CD4-positive, alpha-beta T cell (primary cell): Measurements from ENCODE around the gene ZFTA. TPM values are rescaled to one million over a fixed set of nuclear protein-coding genes. Genes with fewer than 3 reads are reported as not detected.

Experiments used
- ATAC-seq: fragments of 200-7000 bp; cut with Tn5 transposase; one replicate; pipeline ENCODE4 v1.10.0; 2022; ENCODE audit warnings: mild to moderate bottlenecking; ENCODE audit not compliant: poor library complexity
- CTCF ChIA-PET: fragments of 350-600 bp; sonication (Branson Sonifier 250); formaldehyde crosslinking; loops from one replicate; lab custom pipeline; 2021; ENCODE audit warnings: antibody characterized with exemption, inconsistent platforms; lab: Charles Lee
- POLR2A ChIA-PET: fragments of 350-600 bp; sonication (Branson Sonifier 250); formaldehyde crosslinking; loops from one replicate; lab custom pipeline; 2021; ENCODE audit warnings: antibody characterized with exemption, inconsistent platforms; lab: Charles Lee
- DNase-seq, 14 experiments: peaks; one replicate each; pipeline ENCODE4 v3.0.0-alpha.2; 2013 to 2020; ENCODE audit warnings: mixed read lengths in 2 of 14
- H3K27ac ChIP-seq, 2 donors: one replicate each; pipeline versions ENCODE4 v1.5.1 to v1.7.0; 2013; ENCODE audit warnings: low read length in 2 of 2, low read depth in 1 of 2, mild to moderate bottlenecking in 1 of 2
- H3K27me3 ChIP-seq, 2 experiments: 1 replicate in 1 of 2; 2 replicates in 1 of 2; pipeline versions ENCODE4 v1.6.1 to v1.7.0; 2013; ENCODE audit warnings: low read length in 2 of 2, control low read depth in 1 of 2, mild to moderate bottlenecking in 1 of 2, moderate library complexity in 1 of 2; ENCODE audit not compliant: insufficient read depth in 2 of 2, control insufficient read depth in 1 of 2
- H3K36me3 ChIP-seq: one replicate; pipeline ENCODE4 v1.6.1; 2013; ENCODE audit warnings: low read length, control low read depth; ENCODE audit not compliant: insufficient read depth
- H3K4me1 ChIP-seq: one replicate; pipeline ENCODE4 v1.6.1; 2013; ENCODE audit warnings: low read length, control low read depth; ENCODE audit not compliant: insufficient read depth
- H3K4me3 ChIP-seq: one replicate; pipeline ENCODE4 v1.5.1; 2013; ENCODE audit warnings: mild to moderate bottlenecking, low read length, moderate library complexity
- H3K9me3 ChIP-seq, 2 experiments: 1 replicate in 1 of 2; 2 replicates in 1 of 2; pipeline versions ENCODE4 v1.6.1 to v1.7.0; 2013; ENCODE audit warnings: low read length in 2 of 2, mild to moderate bottlenecking in 2 of 2, control low read depth in 1 of 2, moderate library complexity in 1 of 2; ENCODE audit not compliant: control insufficient read depth in 1 of 2, insufficient read depth in 1 of 2
- H3K27ac Mint-ChIP-seq: one replicate; pipeline ENCODE4 v1.8.0; 2020; ENCODE audit warnings: mixed read lengths
- H3K27me3 Mint-ChIP-seq: one replicate; pipeline ENCODE4 v1.8.0; 2021; ENCODE audit warnings: mixed read lengths
- H3K36me3 Mint-ChIP-seq: one replicate; pipeline ENCODE4 v1.8.0; 2021; ENCODE audit warnings: low read depth, mixed read lengths
- H3K4me1 Mint-ChIP-seq: one replicate; pipeline ENCODE4 v1.8.0; 2021; ENCODE audit warnings: low read depth, mixed read lengths
- H3K4me3 Mint-ChIP-seq: one replicate; pipeline ENCODE4 v1.8.0; 2020; ENCODE audit warnings: mild to moderate bottlenecking, mixed read lengths
- H3K9me3 Mint-ChIP-seq: one replicate; pipeline ENCODE4 v1.8.0; 2020; ENCODE audit warnings: mixed read lengths
- intact Hi-C, 2 experiments: fragments of 100-400 bp; cut with DNase I in 1 of 2; cut with micrococcal nuclease in 1 of 2; formaldehyde crosslinking; loops; one replicate each; pipeline versions ENCODE4 v1.15.1 to v1.9.0; 2023 to 2025; cut with DNase I, micrococcal nuclease
- total RNA-seq, 174 experiments: library from RNA in 2 of 174; stranded (reverse) in 2 of 174; gene quantifications; one replicate each; pipeline ENCODE4 v1.2.3 and lab custom pipeline; 2021 to 2026
- TF ChIP-seq, protein P1 (sequence below): fragments of 200-600 bp; IDR thresholded peaks from one replicate; pipeline ENCODE4 v1.8.0; 2022; ENCODE audit warnings: antibody characterized with exemption, mild to moderate bottlenecking

Gene ZFTA
- total RNA-seq, 2 experiments from 2014 or later = 0.95 to 1.0 TPM

DNA sequence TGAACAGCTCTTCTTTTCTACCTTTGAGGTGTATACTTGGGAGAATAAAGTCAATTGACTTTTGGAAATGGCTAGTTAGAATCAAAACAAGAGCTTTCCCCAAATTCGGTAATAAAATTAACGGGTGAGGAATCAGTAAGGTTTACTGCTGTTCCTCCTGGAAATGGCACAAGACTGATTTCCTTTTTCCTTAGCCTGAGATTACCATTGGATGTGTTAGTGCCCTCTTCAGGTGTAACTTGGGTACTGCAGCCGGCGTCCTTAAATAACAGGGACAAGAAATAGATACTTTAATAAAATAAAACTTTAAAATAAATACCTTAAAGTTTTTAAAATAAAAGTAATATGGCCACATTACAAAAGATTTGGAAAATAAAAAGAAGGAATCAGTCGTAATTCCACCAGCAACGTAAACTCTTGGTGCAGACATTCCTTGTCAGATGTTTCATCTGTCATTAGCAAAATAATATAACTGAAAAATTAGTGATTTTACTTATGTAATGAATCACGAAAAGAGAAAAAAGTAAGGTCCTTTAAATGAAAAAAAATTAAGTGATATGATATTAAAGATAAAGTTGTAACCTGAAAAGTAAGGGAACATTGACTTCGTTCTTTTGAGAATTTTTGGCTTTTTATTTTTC lies 29.7 kb downstream of the ZFTA start:
- no peak overlapping the region for H3K4me3 Mint-ChIP-seq
- ChIA-PET POLR2A (interaction anchor here (0.6 to 1.9 kb wide), 3 partner anchors 56 to 198 kb away, joined by 3 to 6 read pairs (median 5); partner anchors contain the start of gene ATL3), CTCF (interaction anchor here (0.7 to 2.4 kb wide), 9 partner anchors 11 to 103 kb away, joined by 3 to 11 read pairs (median 4); partner anchors contain the start of genes ATL3 and RTN3)
- DNase-seq = peak; percentile 39 to 79 (median 54)
- intact Hi-C loops = loop anchor here (1.0 to 5.0 kb wide), 6 partner anchors 57 to 702 kb away; partner anchors contain the start of genes ATL3 (in 1 of the 2) and RTN3 (in 1 of the 2)
- H3K4me1 Mint-ChIP-seq = peaks cover 11% of the 10 kb centered on the region
- H3K4me3 ChIP-seq = no peak overlapping the region
- H3K27me3 ChIP-seq = no peaks in the 10 kb centered on the region
- no peak overlapping the region for H3K27ac Mint-ChIP-seq
- no peaks in the 10 kb centered on the region for H3K36me3 ChIP-seq
- H3K27ac ChIP-seq = no peak overlapping the region
- H3K36me3 Mint-ChIP-seq = no peaks in the 10 kb centered on the region
- TF ChIP-seq, protein P1, sequence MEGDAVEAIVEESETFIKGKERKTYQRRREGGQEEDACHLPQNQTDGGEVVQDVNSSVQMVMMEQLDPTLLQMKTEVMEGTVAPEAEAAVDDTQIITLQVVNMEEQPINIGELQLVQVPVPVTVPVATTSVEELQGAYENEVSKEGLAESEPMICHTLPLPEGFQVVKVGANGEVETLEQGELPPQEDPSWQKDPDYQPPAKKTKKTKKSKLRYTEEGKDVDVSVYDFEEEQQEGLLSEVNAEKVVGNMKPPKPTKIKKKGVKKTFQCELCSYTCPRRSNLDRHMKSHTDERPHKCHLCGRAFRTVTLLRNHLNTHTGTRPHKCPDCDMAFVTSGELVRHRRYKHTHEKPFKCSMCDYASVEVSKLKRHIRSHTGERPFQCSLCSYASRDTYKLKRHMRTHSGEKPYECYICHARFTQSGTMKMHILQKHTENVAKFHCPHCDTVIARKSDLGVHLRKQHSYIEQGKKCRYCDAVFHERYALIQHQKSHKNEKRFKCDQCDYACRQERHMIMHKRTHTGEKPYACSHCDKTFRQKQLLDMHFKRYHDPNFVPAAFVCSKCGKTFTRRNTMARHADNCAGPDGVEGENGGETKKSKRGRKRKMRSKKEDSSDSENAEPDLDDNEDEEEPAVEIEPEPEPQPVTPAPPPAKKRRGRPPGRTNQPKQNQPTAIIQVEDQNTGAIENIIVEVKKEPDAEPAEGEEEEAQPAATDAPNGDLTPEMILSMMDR = peak; percentile 99
- no peak for ATAC-seq
- H3K4me1 ChIP-seq = no peaks in the 10 kb centered on the region
- H3K9me3 Mint-ChIP-seq = no peaks in the 10 kb centered on the region
- H3K27me3 Mint-ChIP-seq = no peaks in the 10 kb centered on the region
- H3K9me3 ChIP-seq = no peaks in the 10 kb centered on the region

DNA sequence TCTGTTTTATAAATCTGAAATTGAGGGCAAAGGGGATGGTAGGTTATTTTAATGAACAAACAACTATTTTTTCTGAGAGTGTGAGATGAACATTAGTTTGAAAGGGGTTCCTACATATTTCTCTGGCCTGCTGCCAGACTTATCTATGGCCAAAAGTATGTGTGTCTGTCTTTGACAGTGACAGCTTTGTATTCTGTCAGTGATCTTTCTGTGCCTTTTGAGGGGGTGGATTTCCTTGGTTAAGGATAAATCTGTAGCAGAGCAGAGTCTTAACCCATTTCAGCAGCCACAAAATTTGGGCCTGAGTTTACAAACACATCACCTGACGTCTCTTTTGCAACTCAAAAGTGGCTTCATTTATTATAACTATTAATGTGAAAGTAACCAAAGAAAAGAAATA lies 30.9 kb downstream of the ZFTA start:
- no peaks in the 10 kb centered on the region for H3K36me3 ChIP-seq
- Mint-ChIP-seq H3K4me1 (peaks cover 11% of the 10 kb centered on the region), H3K27me3 (no peaks in the 10 kb centered on the region), H3K4me3 (no peak overlapping the region), H3K9me3 (no peaks in the 10 kb centered on the region), H3K27ac (no peak overlapping the region), H3K36me3 (no peaks in the 10 kb centered on the region)
- intact Hi-C loops = loop anchor here (1.0 to 5.0 kb wide), 5 partner anchors 55 to 700 kb away; partner anchors contain the start of gene RTN3 (in 1 of the 2)
- H3K4me1 ChIP-seq = no peaks in the 10 kb centered on the region
- POLR2A ChIA-PET = interaction anchor here (1.0 to 1.9 kb wide), 2 partner anchors 55 to 66 kb away, joined by 5 to 6 read pairs; partner anchors contain the start of gene ATL3
- TF ChIP-seq, protein P1 = no peak
- H3K4me3 ChIP-seq = no peak overlapping the region
- no peak overlapping the region for H3K27ac ChIP-seq
- no peaks in the 10 kb centered on the region for H3K9me3 ChIP-seq
- ATAC-seq = no peak
- H3K27me3 ChIP-seq = no peaks in the 10 kb centered on the region
- no peak for DNase-seq
- CTCF ChIA-PET = interaction anchor here (0.7 to 2.4 kb wide), 3 partner anchors 52 to 102 kb away, joined by 4 to 11 read pairs (median 4); partner anchors contain the start of gene ATL3

DNA sequence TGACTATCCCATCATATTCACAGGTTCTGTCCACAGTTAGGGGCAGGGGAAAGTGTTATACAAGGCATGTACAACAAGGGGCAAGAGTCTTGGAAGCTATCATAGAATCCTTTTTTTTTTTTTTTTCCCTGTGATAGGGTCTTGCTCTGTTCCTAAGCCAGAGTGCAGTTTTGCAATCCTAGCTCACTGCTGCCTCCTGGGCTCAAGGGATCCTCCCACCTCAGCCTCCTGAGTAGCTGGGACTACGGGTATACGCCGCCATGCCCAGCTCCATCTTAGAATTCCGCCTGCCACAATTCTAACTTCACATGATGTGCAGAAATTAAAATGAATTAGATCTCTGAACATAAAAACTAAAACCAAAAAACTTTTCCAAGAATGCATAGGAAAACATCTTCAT lies 31.7 kb downstream of the ZFTA start:
- H3K27me3 Mint-ChIP-seq = no peaks in the 10 kb centered on the region
- H3K27ac ChIP-seq = no peak overlapping the region
- H3K4me1 Mint-ChIP-seq = peaks cover 11% of the 10 kb centered on the region
- TF ChIP-seq, protein P1 = no peak
- H3K4me1 ChIP-seq = no peaks in the 10 kb centered on the region
- no peaks in the 10 kb centered on the region for H3K36me3 ChIP-seq
- H3K9me3 Mint-ChIP-seq = no peaks in the 10 kb centered on the region
- H3K9me3 ChIP-seq = no peaks in the 10 kb centered on the region
- H3K4me3 ChIP-seq = no peak overlapping the region
- intact Hi-C loops = loop anchor here (1.0 to 5.0 kb wide), 3 partner anchors 55 to 700 kb away; partner anchors contain the start of gene RTN3 (in 1 of the 2)
- POLR2A ChIA-PET = no interaction called here
- CTCF ChIA-PET = interaction anchor here (1.8 kb wide), 1 partner anchor 66 kb away, joined by 5 read pairs; the partner anchor contains the start of gene ATL3
- ATAC-seq = no peak
- H3K36me3 Mint-ChIP-seq = no peaks in the 10 kb centered on the region
- H3K27me3 ChIP-seq = no peaks in the 10 kb centered on the region
- no peak for DNase-seq
- H3K27ac Mint-ChIP-seq = peak overlapping the region; percentile 15
- H3K4me3 Mint-ChIP-seq = no peak overlapping the region
